Measurements from ENCODE around the gene MAN1C1. TPM values are rescaled to one million over a fixed set of nuclear protein-coding genes. Genes with fewer than 3 reads are reported as not detected.

Gene MAN1C1
- total RNA-seq, 2 donors from 2014 or later, result 2.7 to 4.3 TPM

- H3K9ac ChIP-seq (ENCODE audit: low read depth in 2 of 2, low read length in 2 of 2), result peak overlapping the region; percentile 57 to 88
- TF ChIP-seq, protein P1, sequence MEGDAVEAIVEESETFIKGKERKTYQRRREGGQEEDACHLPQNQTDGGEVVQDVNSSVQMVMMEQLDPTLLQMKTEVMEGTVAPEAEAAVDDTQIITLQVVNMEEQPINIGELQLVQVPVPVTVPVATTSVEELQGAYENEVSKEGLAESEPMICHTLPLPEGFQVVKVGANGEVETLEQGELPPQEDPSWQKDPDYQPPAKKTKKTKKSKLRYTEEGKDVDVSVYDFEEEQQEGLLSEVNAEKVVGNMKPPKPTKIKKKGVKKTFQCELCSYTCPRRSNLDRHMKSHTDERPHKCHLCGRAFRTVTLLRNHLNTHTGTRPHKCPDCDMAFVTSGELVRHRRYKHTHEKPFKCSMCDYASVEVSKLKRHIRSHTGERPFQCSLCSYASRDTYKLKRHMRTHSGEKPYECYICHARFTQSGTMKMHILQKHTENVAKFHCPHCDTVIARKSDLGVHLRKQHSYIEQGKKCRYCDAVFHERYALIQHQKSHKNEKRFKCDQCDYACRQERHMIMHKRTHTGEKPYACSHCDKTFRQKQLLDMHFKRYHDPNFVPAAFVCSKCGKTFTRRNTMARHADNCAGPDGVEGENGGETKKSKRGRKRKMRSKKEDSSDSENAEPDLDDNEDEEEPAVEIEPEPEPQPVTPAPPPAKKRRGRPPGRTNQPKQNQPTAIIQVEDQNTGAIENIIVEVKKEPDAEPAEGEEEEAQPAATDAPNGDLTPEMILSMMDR (IDR thresholded peaks at IDR 0.05), result no peak
- H3K9me3 ChIP-seq, result no peaks in the 10 kb centered on the region
- H3K36me3 ChIP-seq, result no peaks in the 10 kb centered on the region
- no peak for DNase-seq
- H3K4me1 ChIP-seq, result peaks cover 10% of the 10 kb centered on the region
- intact Hi-C loops (cut with DNase I), result loop anchor here (5.0 kb wide), 1 partner anchor 74 kb away; no protein-coding TSS in a partner anchor
- H3K27me3 ChIP-seq, result peaks cover 16% of the 10 kb centered on the region
- peak overlapping the region; percentile 53 for H3K4me3 ChIP-seq
- no peak overlapping the region for H3K27ac ChIP-seq
Measured at GRCh38 chr1:25618433-25618808, 1.8 kb downstream of the MAN1C1 start.

GRCh38 chr1:25619101-25619890 lies 2.7 kb downstream of the MAN1C1 start:
- H3K9me3 ChIP-seq, result no peaks in the 10 kb centered on the region
- peaks cover 10% of the 10 kb centered on the region for H3K4me1 ChIP-seq
- peak; percentile 36 for DNase-seq
- no peak overlapping the region for H3K27ac ChIP-seq
- peaks cover 16% of the 10 kb centered on the region for H3K27me3 ChIP-seq
- no peak overlapping the region for H3K4me3 ChIP-seq
- peak overlapping the region in 1 of 2 donors; percentile 15 for H3K9ac ChIP-seq (ENCODE audit: low read depth in 2 of 2, low read length in 2 of 2)
- intact Hi-C loops (cut with DNase I), result loop anchor here (5.0 kb wide), 1 partner anchor 73 kb away; no protein-coding TSS in a partner anchor
- TF ChIP-seq, protein P1 (IDR thresholded peaks at IDR 0.05), result peak; percentile 69
- H3K36me3 ChIP-seq, result no peaks in the 10 kb centered on the region

DNA sequence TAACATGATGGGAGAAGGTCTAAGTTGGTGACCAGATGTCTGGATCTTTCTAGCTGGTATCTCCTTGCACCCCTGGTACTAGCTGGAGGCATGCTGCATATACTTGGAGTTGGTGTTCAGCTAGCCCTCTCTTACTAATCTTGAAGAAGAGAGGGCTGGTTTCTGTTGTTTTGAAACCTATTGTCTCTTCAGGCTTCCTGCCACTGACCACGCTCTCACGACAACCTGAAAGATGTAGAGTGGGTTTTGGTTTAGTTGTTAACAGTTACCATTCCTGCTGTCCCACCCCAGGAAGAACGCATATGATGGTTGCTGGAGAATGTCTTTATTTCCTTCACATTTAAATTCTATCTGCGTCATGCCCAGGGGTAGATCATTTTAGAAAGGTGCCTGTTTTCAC lies 3.6 kb downstream of the MAN1C1 start:
- intact Hi-C loops (cut with DNase I), result no loop called here
- H3K4me1 ChIP-seq, result peaks cover 10% of the 10 kb centered on the region
- no peak for DNase-seq
- H3K27ac ChIP-seq, result no peak overlapping the region
- peaks cover 16% of the 10 kb centered on the region for H3K27me3 ChIP-seq
- H3K4me3 ChIP-seq, result no peak overlapping the region
- no peaks in the 10 kb centered on the region for H3K36me3 ChIP-seq
- no peak overlapping the region for H3K9ac ChIP-seq (ENCODE audit: low read depth in 2 of 2, low read length in 2 of 2)
- H3K9me3 ChIP-seq, result no peaks in the 10 kb centered on the region
- TF ChIP-seq, protein P1 (IDR thresholded peaks at IDR 0.05), result no peak

- no peak overlapping the region for H3K9ac ChIP-seq (ENCODE audit: low read depth in 2 of 2, low read length in 2 of 2)
- peaks cover 8% of the 10 kb centered on the region for H3K4me1 ChIP-seq
- intact Hi-C loops (cut with DNase I), result no loop called here
- no peaks in the 10 kb centered on the region for H3K36me3 ChIP-seq
- H3K9me3 ChIP-seq, result no peaks in the 10 kb centered on the region
- no peak for DNase-seq
- no peak overlapping the region for H3K27ac ChIP-seq
- peaks cover 16% of the 10 kb centered on the region for H3K27me3 ChIP-seq
- TF ChIP-seq, protein P1 (IDR thresholded peaks at IDR 0.05), result no peak
- H3K4me3 ChIP-seq, result no peak overlapping the region
Measured at GRCh38 chr1:25620701-25621350, 4.2 kb downstream of the MAN1C1 start.

GRCh38 chr1:25621876-25622275 lies 5.3 kb downstream of the MAN1C1 start:
- H3K9ac ChIP-seq (ENCODE audit: low read depth in 2 of 2, low read length in 2 of 2), result no peak overlapping the region
- TF ChIP-seq, protein P1 (IDR thresholded peaks at IDR 0.05), result no peak
- no peaks in the 10 kb centered on the region for H3K36me3 ChIP-seq
- H3K27me3 ChIP-seq, result peaks cover 16% of the 10 kb centered on the region
- intact Hi-C loops (cut with DNase I), result no loop called here
- no peak overlapping the region for H3K4me3 ChIP-seq
- H3K27ac ChIP-seq, result no peak overlapping the region
- H3K4me1 ChIP-seq, result peaks cover 4% of the 10 kb centered on the region
- no peaks in the 10 kb centered on the region for H3K9me3 ChIP-seq
- no peak for DNase-seq
